GM18498 (cell line): ENCODE data around the gene SLC6A16.
"Not testable (repeated sequence)": the region's sequence is repeated elsewhere in the genome, so short reads cannot be mapped to it uniquely, and the experiment has no call there.

Experiments used
- ATAC-seq: cut with Tn5 transposase; IDR thresholded peaks from one replicate; pipeline ENCODE4 v1.9.1; 2021; ENCODE audit warnings: mild to moderate bottlenecking, moderate library complexity; ENCODE audit not compliant: unreplicated experiment

The SLC6A16 gene

DNA sequence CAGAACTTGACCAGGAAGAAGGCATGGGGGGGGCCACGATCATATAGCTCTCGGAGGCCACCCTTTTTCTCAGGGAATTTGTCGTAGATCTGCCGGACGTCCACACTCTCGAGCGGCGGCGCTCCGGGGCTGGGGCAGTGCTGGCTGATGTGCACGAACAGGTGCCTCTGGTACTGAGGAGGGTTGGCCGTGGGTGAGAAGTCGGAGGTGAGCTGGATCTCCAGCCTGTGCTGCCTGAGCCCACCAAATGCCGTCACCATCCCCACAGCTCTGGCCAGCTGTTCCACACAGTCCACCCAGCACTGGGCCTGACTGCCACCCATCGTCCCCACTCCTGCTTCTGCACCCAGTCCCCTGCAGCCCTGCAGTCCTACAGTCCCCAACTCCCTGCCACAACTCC is 22.2 kb upstream of the SLC6A16 start:
- ATAC-seq = no peak

GRCh38 chr19:49344505-49345423 is 19.8 kb upstream of the SLC6A16 start:
- ATAC-seq = no peak

- ATAC-seq = no peak
These were observed 18.1 kb upstream of the SLC6A16 start for GRCh38 chr19:49343123-49343522.

GRCh38 chr19:49342291-49342721 is 17.3 kb upstream of the SLC6A16 start:
- ATAC-seq = no peak

DNA sequence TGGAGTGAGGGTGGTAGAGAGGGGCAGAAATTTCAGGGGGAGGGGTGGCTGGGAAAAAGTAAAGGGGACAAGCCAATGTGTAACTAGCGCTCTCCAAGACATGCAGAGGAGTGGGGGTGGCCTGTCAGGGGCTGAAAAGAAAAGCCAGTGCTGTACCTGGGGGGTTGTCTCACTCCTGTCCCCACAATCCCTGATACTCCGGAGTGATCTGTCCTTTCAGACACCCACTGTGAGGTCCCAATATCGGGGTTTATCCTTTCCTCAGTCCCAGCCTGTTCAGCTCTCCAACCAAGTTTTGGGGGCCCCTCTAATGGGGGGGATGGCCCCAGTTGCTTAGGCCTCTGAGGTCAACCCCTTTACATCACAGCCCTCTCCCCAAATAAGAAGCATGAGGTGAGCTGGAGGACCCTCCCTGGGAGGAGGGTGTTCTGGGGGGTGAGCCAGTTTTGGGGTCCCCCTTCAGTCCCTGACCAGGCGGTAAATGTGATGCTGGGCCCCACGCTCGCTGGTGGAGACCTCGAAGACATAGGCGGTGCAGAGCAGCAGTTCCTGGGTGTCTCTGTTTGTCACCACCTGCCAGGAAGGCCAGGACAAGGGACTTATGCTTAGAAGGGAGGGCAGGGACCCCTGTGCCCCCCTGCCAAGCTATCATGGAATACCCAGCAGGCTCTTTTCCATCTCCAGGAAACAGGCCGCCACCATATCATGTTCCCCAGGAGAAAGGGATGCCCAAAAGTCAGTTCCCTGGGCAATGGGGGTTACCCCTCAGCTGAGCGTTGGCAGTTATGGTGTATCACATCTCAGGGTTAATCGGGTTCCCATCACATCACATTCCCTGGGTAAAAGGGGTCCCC is 16.1 kb upstream of the SLC6A16 start:
- ATAC-seq = no peak

DNA sequence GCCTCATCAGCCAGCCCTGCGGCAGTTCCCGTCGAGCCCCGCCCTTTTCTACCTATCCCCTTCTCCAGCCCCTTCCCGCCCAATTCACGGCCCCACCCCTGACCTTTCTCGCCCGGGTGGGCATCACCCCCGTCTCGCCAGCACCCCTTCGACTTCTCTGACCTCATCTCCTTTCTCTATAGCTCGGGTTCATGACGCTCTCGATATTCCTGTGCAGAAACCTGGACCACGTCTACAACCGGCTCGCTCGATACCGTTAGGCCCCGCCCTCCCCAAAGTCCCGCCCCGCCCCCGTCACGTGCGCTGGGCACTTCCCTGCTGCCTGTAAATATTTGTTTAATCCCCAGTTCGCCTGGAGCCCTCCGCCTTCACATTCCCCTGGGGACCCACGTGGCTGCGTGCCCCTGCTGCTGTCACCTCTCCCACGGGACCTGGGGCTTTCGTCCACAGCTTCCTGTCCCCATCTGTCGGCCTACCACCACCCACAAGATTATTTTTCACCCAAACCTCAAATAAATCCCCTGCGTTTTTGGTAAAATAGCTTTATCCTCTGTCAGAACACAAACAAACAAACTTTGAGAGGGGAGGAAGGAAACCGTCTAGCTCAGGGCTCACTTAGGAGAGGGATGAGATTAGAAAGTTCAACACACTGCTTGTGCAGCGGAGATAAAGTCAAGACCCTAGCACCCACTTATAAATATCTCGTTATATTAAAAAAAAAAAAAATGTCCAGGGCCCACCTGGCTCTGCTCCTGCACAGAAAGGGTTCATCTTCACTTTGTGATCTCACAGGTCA is 15.3 kb upstream of the SLC6A16 start:
- ATAC-seq = peak; percentile 69

DNA sequence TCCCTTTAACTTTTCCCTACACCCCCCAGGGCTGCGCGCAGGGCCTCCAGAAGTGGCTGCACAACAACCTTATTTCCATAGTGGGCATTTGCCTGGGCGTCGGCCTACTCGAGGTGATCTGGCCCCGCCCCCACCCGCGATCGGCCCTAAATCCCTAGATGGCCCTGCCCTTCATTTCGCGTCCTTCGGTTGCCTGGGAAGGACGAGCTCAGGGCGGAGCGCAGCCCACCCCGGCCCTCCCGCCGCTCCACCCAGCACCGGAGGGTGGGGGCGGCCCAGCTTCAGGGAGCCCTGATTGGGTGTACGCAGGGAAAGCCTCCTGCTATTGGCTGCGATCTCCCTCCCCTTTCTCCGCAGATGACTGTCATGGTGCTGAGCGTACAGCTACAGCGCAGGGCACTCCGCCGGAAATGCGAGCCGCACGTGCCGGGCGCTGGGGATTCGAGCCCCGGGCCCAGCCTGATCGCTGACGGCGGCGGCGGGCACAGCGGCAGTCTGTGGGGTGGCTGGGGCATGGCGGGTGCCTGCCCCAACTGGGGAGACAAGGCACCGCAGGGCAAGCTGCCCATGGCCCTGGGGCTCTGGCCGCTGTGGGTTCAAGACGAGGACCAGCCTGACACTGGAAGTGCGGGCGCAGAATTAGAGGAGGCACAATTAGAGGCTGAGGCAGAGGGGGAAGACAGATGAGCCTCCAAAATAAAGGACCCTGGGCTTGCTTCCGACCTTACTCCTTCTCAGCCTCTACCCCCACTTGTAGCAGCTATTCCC is 14.5 kb upstream of the SLC6A16 start:
- no peak for ATAC-seq

DNA sequence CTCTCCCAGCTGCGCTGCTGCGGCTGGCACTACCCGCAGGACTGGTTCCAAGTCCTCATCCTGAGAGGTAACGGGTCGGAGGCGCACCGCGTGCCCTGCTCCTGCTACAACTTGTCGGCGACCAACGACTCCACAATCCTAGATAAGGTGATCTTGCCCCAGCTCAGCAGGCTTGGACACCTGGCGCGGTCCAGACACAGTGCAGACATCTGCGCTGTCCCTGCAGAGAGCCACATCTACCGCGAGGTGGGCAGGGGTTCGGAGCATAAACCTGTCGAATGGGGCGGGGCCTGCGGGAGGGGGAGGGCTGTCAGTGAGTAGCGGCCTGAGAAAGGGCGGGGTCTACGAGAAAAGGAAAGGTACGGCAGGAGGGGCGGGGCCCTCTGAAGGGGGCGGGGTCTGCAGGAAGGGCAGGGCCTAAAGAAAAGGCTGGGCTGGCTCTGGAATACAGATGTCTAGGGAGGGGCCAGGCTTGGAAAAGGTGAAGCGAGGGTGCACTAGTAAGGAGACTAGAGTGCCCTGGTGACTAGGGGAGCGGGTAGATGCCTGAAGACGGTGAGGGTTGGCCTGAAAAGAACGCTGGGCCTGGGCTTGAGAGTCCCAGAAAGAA is 13.8 kb upstream of the SLC6A16 start:
- ATAC-seq = no peak

GRCh38 chr19:49338023-49338677 is 13.2 kb upstream of the SLC6A16 start:
- ATAC-seq = no peak

DNA sequence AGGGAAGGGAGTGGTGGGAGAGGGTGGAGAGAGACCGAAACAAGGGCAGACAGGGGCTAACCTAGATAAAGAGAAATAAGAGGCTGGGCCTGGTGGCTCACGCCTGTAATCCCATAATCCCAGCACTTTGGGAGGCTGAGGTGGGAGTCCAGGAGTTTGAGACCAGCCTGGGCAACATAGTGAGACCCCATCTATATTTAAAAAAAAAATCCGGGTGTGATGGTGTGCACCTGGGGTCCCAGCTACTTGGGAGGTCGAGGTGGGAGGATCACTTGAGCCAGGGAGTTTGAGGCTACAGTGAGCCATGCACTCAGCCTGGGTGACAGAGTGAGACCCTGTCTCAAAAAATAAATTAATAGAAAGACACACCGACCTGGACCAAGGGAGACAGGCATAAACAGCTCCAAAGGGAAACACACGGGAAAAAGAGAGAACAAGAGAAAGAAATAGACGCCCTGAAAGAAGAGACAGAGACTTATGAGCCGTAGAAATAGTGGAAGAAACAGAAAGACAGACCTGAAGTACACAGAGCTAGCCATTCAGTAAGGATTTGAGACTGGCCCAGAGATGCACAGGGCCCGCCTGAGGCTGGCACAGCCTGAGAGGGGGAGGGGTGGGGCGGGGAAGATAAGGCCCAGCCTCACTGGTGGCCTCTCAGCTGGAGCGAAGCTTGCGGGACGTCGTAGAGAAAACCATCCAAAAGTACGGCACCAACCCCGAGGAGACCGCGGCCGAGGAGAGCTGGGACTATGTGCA is 12.5 kb upstream of the SLC6A16 start:
- no peak for ATAC-seq

GRCh38 chr19:49336482-49337266 is 11.7 kb upstream of the SLC6A16 start:
- no peak for ATAC-seq

GRCh38 chr19:49335784-49336481 is 10.9 kb upstream of the SLC6A16 start:
- ATAC-seq = no peak

GRCh38 chr19:49335071-49335783 is 10.2 kb upstream of the SLC6A16 start, which contains the start of gene CD37:
TSS of gene CD37 (plus strand) at chr19:49335406. CDS start at chr19:49335541, 135 bp downstream.
- ATAC-seq = no peak

- peak; percentile 54 for ATAC-seq
These were observed 8.9 kb upstream of the SLC6A16 start for GRCh38 chr19:49333811-49334288.

- no peak for ATAC-seq
These were observed 8.4 kb upstream of the SLC6A16 start for GRCh38 chr19:49333418-49333805.

GRCh38 chr19:49332691-49333417 is 7.9 kb upstream of the SLC6A16 start:
- not testable (repeated sequence) for ATAC-seq
